Myocyte (in vitro differentiated cells): ENCODE measurements around the gene RAPH1. TPM values are rescaled to one million over a fixed set of nuclear protein-coding genes. Genes with fewer than 3 reads are reported as not detected.

ENCODE experiments used
- DNase-seq: peaks from one replicate; pipeline ENCODE4 v3.0.0-alpha.2; 2012; ENCODE audit warnings: low read depth
- polyA plus RNA-seq: library from polyadenylated mRNA; unstranded; fragments of >200 nt; gene quantifications from one replicate; pipeline ENCODE4 v1.2.1, GENCODE V29; 2012; ENCODE audit warnings: missing spikeins
- total RNA-seq: library from RNA; depleted of rRNA; stranded (reverse); fragments of >200 nt; gene quantifications from 2 replicates; pipeline ENCODE4 v1.2.3, GENCODE V29; 2014

RAPH1 gene
- 31.3 and 41.3 TPM in 2 replicates for total RNA-seq
- polyA plus RNA-seq, result 39.8 TPM

- DNase-seq, result peak; percentile 82
Observed at GRCh38 chr2:203535078-203535783, at the start of gene RAPH1. Gene RAPH1, minus strand, starts transcription at chr2:203535301. Its CDS starts 39,948 bp downstream, at chr2:203495353.

DNA sequence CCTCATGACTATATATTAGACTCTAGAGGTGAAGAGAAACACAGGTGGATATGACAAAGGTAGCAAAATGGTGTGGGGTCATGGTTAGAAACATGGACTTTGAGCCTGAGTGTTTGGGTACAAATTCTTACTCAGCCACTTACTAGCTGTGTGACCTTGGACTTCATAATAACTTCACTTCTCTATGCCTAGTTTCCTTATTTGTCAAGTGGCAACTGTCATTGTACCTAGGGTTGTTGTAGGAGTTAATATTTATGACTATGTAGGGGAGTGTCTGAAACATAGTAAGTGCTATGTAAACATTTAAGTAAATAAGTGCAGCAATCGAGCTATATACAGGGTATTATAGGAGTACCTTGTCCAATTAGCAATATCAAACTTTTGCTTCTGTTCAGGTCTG lies 49.7 kb upstream of the RAPH1 start:
- no peak for DNase-seq

GRCh38 chr2:203583701-203584100 lies 48.6 kb upstream of the RAPH1 start:
- DNase-seq, result peak; percentile 93

GRCh38 chr2:203583084-203583695 lies 48.1 kb upstream of the RAPH1 start:
- no peak for DNase-seq

DNA sequence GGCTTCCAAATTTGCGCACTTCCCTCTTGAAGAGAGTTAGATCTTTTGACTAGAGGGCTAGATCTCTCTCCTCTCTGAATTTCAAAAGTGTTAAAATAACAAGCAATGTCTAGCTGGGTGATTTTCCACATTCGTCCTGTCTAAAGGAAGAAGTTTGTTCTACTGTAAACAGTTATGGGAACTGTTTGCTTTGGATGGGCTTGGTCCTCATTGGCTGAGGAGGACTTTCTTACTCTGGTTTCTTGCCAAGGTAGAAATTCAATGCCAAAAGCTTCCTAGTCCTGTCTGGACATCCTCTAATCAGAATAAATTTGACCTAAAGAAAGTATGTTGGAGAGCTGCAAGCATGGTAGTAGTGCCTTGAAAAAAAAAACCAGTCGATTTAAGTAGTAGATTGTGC lies 47.4 kb upstream of the RAPH1 start:
- DNase-seq, result no peak

- peak; percentile 69 for DNase-seq
Observed at GRCh38 chr2:203580844-203581243, 45.7 kb upstream of the RAPH1 start.

- DNase-seq, result no peak
Observed at GRCh38 chr2:203579730-203580129, 44.6 kb upstream of the RAPH1 start.

DNA sequence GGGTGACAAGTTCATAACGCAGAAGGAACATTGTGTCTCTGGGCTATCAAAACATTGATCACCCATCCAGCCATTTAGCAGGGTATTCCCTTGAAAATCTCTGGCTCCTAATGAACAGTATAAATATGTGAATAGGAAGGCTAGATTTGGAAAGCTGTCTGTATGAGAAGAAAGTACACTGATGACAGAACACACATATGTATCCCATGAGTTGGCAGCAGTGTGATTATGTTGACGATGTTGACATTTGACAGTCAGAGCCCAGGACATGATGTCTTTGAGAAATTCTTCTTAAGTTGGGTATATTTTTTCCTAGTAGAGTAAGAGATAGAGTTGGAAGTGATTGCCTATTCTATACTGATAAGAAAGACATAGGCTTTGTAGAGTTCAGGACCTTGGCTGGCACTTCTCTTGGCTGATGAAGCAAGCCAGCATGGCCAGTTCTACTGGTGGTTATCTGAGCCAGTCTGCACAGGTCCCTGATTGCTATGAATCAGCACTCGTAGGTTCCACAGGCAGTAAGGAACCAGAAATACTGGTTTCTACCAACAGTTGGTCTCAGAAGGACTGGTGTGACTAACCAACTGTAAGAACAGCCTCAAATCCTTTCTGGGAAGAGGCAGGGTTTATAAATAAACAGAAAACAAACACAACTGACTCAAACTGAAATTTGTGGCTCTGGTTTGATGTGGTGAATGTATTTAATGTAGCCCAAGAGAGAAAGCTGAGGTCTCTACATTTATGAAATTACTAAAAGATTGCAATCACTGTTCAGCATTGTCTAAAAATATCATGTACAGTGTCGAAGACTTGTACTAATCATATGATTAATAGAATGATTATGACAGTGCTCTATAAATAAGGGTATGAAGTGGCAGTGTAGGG lies 43.9 kb upstream of the RAPH1 start:
- DNase-seq, result peak; percentile 92

GRCh38 chr2:203574824-203575223 lies 39.7 kb upstream of the RAPH1 start:
- no peak for DNase-seq

DNA sequence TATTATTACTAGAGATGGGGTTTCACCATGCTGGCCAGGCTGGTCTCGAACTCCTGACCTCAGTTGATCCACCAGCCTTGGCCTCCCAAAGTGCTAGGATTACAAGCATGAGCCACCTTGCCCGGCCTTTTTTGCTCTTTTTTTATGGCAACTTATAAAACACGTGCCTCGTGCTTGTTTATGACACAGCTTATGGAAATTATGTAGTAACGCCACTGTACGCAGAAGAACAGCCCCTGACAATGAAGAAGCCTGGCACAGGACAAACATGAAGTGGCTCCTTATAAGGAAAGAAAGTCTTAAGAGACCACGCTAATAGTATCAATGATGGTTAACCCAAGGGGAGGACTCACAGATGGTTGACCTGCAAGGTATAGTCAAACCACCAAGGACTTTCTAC lies 37.2 kb upstream of the RAPH1 start:
- DNase-seq, result no peak

DNA sequence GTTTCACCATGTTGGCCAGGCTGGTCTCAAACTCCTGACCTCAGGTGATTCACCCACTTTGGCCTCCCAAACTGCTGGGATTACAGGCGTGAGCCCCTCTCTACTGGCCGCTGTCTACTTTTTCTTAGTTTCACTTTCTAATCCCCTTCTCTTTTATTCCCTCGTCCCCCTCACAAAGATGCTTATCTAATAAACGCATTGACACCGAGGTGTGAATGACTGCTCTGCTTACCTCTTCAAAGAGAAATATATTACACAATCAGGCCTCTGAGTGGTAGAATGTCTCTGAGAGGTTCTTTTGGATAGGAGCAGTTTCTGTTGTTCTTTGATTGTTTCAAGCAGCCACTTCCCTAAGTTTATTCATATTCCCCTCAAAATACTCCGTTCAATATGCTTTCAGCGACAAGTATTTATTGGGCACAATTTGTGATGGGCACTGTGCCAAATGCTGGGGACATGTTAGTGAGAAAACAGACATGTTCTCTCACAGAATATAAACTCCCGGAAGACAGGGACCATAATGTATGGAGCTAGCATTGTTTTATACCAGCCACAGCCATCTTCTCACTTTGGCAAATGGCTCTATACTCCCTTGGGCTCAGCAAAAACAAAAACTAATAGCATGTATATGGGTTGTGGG lies 34.7 kb upstream of the RAPH1 start:
- DNase-seq, result no peak

- no peak for DNase-seq
Observed at GRCh38 chr2:203567691-203568090, 32.6 kb upstream of the RAPH1 start.

- DNase-seq, result no peak
Observed at GRCh38 chr2:203566161-203566560, 31.1 kb upstream of the RAPH1 start.

DNA sequence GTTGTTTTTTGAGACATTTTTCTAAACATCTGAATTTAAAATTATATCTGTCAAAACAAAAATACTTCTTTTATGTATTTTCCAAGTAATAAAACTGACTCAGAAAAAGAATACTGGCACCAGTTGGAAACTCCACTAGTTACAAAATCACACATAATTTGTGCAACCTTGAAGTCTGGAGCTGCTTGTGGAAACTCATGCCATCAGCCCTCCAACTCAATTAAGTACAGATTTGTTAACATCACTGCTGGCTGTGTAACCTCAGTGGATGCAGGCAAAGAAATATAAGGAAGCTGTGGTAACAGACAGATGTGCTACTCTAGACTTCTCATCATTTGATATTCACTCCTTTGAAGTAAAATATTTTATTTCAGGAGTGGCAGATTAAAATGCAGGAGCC lies 30.0 kb upstream of the RAPH1 start:
- no peak for DNase-seq

DNA sequence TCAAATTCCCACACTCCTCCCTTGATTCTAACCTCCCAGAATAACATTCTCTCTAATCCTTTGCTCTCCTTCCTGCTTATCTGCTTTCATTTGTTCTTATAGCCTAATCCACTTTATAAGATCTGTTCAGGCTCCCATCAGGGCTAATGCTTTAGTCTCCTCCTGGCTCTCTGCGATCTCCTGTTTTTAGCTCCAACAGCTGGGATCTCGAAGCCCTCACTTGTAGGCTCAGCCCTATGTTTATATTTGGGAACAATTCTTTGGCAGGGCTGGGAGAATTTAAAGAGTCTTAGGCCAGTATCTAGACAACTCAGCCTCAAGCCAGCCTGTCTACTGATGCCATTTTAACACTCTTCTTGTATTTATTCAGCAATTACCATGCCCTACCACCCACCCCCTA lies 27.2 kb upstream of the RAPH1 start:
- peak; percentile 89 for DNase-seq

GRCh38 chr2:203559641-203560040 lies 24.5 kb upstream of the RAPH1 start:
- no peak for DNase-seq

DNA sequence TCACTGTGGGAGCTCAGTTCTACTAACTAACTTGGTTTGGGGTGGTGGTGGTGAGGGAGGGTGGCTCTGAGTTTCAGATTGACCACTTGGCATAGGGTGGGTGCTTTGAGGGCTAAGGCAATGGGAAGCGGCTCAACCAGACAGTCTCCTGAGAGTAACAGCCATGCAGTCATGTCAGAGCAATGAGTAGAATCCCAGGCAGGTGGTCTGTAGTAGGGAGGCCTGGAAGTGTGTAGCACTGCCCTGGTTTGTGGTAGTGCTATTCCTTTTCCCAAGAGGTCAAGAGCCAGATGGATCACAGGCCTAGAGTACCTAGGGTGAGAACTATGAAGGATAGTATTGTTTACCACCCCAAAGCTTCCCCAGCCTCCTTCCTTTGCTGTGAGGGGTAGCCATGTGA lies 18.7 kb upstream of the RAPH1 start:
- peak; percentile 70 for DNase-seq

DNA sequence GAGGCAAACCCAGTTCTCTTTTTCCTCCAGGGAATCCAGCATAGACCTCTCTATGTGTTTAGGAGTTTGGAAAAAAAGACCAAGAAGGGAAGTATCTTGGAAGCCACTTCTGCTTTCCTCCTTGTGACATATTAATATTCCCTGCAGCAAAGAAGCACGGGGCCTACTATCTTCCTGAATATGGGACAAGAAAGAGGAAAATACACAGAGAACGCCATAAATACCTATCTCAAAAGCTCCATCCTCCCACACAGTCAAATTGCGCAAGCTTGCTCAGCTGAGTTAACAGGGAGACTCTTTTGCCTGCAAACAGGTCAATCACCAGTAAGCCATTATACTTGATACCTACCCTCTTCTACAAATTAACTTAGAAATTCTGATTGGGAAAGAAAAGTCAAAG lies 16.7 kb upstream of the RAPH1 start:
- no peak for DNase-seq

DNA sequence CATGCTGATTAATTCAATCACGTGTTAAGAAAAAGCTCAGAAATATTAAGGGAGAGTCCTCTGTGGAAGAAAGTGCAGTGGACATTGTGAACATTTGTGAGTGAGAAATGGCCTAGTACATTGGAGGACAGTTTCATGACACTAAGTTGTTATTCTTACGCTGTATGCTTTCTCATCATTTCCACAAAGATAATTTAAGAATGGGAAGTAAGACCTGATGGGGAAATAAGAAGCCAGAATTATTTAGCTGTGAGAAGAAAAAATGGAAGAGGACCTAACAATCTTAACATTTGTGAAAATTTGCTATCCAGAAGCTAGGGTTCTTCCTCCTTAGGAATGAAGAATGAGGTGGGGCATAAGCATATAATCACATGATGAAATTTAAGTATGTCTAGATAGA lies 15.2 kb upstream of the RAPH1 start:
- DNase-seq, result no peak

- no peak for DNase-seq
Observed at GRCh38 chr2:203549406-203549805, 14.3 kb upstream of the RAPH1 start.

GRCh38 chr2:203548887-203549286 lies 13.8 kb upstream of the RAPH1 start:
- no peak for DNase-seq

DNA sequence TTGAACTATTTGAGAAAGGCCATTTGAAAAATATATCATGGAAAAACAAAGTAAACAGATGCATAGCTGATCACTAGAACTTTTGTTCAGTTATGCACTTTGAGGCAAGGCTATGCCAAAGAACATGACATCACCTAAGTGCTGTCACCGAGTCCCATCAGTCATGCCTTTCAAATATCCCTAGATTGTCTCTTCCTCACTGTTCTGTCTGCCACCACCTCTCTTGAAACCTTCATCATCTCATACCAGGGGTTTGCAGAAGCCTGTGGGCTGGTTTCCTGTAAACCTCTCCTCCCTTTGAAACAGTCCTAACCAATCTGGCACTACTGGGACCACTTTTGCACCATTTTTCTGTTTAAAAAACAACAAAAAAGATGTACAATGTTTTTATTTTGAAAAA lies 12.3 kb upstream of the RAPH1 start:
- no peak for DNase-seq
